ENCODE data around the gene STAG3. TPM values are rescaled to one million over a fixed set of nuclear protein-coding genes. Genes with fewer than 3 reads are reported as not detected.
"Not testable (repeated sequence)": the region's sequence is repeated elsewhere in the genome, so short reads cannot be mapped to it uniquely, and the experiment has no call there.

The STAG3 gene
- total and polyA plus RNA-seq, 9 of the 15 experiments (the other 6 are each of a cell fraction or from before 2014, with no cell fraction given): 0.54 to 2.5 (median 1.7) TPM

DNA sequence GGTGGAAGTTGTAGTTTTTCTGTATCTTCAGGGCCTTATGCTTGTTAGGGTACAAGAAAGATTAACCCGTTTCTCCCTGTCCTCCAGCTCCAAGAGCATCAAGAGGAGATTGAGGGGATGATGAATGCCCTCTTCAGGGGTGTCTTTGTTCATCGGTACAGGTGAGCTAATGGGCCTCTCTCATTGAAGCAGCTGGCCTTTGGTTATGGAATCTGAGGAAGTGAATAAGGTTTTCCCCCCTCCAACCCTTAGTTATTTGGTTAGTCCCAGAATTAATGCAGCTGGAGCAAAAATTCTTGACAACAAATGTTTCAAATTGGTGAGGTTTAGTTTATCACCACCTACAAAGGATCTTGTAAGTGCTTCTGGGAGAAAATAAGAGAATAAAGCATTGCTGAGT is 17.5 kb downstream of the STAG3 start:
- Histone ChIP-seq H3K9me3 (replicated peaks; ENCODE audit: control insufficient read depth, insufficient read depth, low read depth, low read length) (no peaks in the 10 kb centered on the region), H3K9ac (ENCODE audit: insufficient read depth in 1 of 2, low read depth in 2 of 2, low read length in 2 of 2) (no peak overlapping the region), H4K20me1 (replicated peaks; ENCODE audit: control insufficient read depth, insufficient read depth, low read length) (no peaks in the 10 kb centered on the region), H3K27me3 (ENCODE audit: control insufficient read depth in 2 of 2, insufficient read depth in 2 of 2, low read length in 2 of 2) (no peaks in the 10 kb centered on the region), H3K9me1 (ENCODE audit: control insufficient read depth, insufficient read depth, low read length) (no peaks in the 10 kb centered on the region), H3K27ac (ENCODE audit: extremely low read depth, low read depth, low read length) (no peak overlapping the region), H3K79me2 (ENCODE audit: control insufficient read depth, insufficient read depth, low read length) (no peaks in the 10 kb centered on the region), H3K4me1 (replicated peaks in 1 of 2; ENCODE audit: control insufficient read depth in 2 of 2, insufficient read depth in 2 of 2, low read length in 2 of 2) (peaks cover 10 to 13% of the 10 kb centered on the region in 2 experiments; a peak in 4 of 5 replicates), H3K4me2 (ENCODE audit: insufficient read depth, low read length) (no peak overlapping the region), H2AFZ (ENCODE audit: low read depth, low read length) (peak overlapping the region; percentile 37; the same call in 1 of the 2 replicates), H3K4me3 (no peak overlapping the region), H3K36me3 (ENCODE audit: control insufficient read depth, insufficient read depth, low read length) (no peaks in the 10 kb centered on the region)
- no peak for FAIRE-seq
- CTCF ChIA-PET (ENCODE audit: low intra/inter-chr PET ratio): no interaction called here
- POLR2A ChIA-PET: interaction anchor here (0.6 to 0.8 kb wide), 2 partner anchors 14 to 18 kb away, joined by 3 read pairs; no protein-coding TSS in a partner anchor
- intact Hi-C loops (cut with micrococcal nuclease) (no loop called here), in situ Hi-C loops (cut with MboI) (no loop called here)
- no peak for DNase-seq (ENCODE audit: extremely low read depth in 1 of 4, low spot score in 3 of 4)
- 48% methylated on average over 2 of the region's 2 CpGs for WGBS (ENCODE audit: insufficient coverage, low coverage, missing lambda C conversion rate)
- no TSS peak for BruUV-seq (replicated peaks)
- TF ChIP-seq EP400 (IDR thresholded peaks at IDR 0.05): no peak
- no peak for TF ChIP-seq ZNF77 (CRISPR knock-in tag; IDR thresholded peaks at IDR 0.05)
- no peak for TF ChIP-seq ZNF408 (CRISPR knock-in tag; IDR thresholded peaks at IDR 0.05; ENCODE audit: low read depth)
- TF ChIP-seq, protein P1, sequence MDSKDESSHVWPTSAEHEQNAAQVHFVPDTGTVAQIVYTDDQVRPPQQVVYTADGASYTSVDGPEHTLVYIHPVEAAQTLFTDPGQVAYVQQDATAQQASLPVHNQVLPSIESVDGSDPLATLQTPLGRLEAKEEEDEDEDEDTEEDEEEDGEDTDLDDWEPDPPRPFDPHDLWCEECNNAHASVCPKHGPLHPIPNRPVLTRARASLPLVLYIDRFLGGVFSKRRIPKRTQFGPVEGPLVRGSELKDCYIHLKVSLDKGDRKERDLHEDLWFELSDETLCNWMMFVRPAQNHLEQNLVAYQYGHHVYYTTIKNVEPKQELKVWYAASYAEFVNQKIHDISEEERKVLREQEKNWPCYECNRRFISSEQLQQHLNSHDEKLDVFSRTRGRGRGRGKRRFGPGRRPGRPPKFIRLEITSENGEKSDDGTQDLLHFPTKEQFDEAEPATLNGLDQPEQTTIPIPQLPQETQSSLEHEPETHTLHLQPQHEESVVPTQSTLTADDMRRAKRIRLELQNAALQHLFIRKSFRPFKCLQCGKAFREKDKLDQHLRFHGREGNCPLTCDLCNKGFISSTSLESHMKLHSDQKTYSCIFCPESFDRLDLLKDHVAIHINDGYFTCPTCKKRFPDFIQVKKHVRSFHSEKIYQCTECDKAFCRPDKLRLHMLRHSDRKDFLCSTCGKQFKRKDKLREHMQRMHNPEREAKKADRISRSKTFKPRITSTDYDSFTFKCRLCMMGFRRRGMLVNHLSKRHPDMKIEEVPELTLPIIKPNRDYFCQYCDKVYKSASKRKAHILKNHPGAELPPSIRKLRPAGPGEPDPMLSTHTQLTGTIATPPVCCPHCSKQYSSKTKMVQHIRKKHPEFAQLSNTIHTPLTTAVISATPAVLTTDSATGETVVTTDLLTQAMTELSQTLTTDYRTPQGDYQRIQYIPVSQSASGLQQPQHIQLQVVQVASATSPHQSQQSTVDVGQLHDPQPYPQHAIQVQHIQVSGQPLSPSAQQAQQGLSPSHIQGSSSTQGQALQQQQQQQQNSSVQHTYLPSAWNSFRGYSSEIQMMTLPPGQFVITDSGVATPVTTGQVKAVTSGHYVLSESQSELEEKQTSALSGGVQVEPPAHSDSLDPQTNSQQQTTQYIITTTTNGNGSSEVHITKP (IDR thresholded peaks at IDR 0.05; ENCODE audit: partially characterized antibody): peak; percentile 89
- no peak for ATAC-seq

DNA sequence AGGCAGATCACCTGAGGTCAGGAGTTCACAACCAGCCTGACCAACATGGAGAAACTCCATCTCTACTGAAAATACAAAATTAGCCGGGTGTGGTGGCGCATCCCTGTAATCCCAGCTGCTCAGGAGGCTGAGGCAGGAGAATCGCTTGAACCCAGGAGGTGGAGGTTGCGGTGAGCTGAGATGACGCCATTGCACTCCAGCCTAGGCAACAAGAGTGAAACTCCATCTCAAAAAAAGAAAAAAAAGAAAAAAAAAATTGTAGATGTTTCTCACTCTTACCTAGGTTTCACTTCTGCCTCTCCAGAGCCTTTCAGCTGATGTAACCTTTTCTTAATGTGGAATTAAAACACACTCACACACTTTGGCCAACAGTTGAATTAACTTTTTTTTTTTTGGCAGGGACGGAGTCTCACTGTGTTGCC is 18.2 kb downstream of the STAG3 start:
- POLR2A ChIA-PET: interaction anchor here (0.6 kb wide), 1 partner anchor 10 kb away, joined by 3 read pairs; no protein-coding TSS in a partner anchor

More for the DNA sequence above, 18.2 kb downstream of the STAG3 start:
- FAIRE-seq; H3K9ac ChIP-seq (ENCODE audit: insufficient read depth in 1 of 2, low read depth in 2 of 2, low read length in 2 of 2); H3K4me2 ChIP-seq (ENCODE audit: insufficient read depth, low read length); H3K9me3 ChIP-seq (replicated peaks; ENCODE audit: control insufficient read depth, insufficient read depth, low read depth, low read length); ATAC-seq; DNase-seq (ENCODE audit: extremely low read depth in 1 of 4, low spot score in 3 of 4); CTCF ChIA-PET (ENCODE audit: low intra/inter-chr PET ratio); intact Hi-C loops (cut with micrococcal nuclease); H3K27ac ChIP-seq (ENCODE audit: extremely low read depth, low read depth, low read length); BruUV-seq (replicated peaks); H3K36me3 ChIP-seq (ENCODE audit: control insufficient read depth, insufficient read depth, low read length); H3K4me3 ChIP-seq; H2AFZ ChIP-seq (ENCODE audit: low read depth, low read length); H4K20me1 ChIP-seq (replicated peaks; ENCODE audit: control insufficient read depth, insufficient read depth, low read length); H3K27me3 ChIP-seq (ENCODE audit: control insufficient read depth in 2 of 2, insufficient read depth in 2 of 2, low read length in 2 of 2); H3K79me2 ChIP-seq (ENCODE audit: control insufficient read depth, insufficient read depth, low read length); H3K9me1 ChIP-seq (ENCODE audit: control insufficient read depth, insufficient read depth, low read length); in situ Hi-C loops (cut with MboI): not testable (repeated sequence)
- H3K4me1 ChIP-seq (replicated peaks in 1 of 2; ENCODE audit: control insufficient read depth in 2 of 2, insufficient read depth in 2 of 2, low read length in 2 of 2): peaks cover 17 to 20% of the 10 kb centered on the region in 2 experiments; a peak in 4 of 5 replicates
- WGBS (ENCODE audit: insufficient coverage, low coverage, missing lambda C conversion rate): 87% methylated on average over 6 of the region's 6 CpGs

Measured in K562 (cell line).